ENCODE results near the gene TMEM115.

DNA sequence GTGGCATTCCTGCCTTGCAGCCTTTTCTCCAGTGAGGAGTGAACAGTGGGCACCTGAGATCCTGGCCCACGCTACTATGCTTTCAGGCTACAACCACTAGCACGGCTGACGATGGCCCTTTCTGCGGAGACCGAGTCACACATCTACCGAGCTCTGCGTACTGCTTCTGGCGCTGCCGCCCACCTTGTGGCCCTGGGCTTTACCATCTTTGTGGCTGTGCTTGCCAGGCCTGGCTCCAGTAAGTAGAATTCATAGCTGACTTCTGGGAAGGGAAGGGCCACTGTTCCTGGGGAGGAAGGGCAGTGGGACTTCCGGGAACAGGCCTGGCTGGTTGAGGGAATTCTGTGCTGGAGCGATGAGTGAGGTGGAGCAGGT, 8.0 kb downstream of the TMEM115 start:
- TF ChIP-seq, protein P1, sequence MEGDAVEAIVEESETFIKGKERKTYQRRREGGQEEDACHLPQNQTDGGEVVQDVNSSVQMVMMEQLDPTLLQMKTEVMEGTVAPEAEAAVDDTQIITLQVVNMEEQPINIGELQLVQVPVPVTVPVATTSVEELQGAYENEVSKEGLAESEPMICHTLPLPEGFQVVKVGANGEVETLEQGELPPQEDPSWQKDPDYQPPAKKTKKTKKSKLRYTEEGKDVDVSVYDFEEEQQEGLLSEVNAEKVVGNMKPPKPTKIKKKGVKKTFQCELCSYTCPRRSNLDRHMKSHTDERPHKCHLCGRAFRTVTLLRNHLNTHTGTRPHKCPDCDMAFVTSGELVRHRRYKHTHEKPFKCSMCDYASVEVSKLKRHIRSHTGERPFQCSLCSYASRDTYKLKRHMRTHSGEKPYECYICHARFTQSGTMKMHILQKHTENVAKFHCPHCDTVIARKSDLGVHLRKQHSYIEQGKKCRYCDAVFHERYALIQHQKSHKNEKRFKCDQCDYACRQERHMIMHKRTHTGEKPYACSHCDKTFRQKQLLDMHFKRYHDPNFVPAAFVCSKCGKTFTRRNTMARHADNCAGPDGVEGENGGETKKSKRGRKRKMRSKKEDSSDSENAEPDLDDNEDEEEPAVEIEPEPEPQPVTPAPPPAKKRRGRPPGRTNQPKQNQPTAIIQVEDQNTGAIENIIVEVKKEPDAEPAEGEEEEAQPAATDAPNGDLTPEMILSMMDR (CRISPR knock-in tag; IDR thresholded peaks at IDR 0.05) = no peak
- TF ChIP-seq BRCA1 (CRISPR knock-in tag; IDR thresholded peaks at IDR 0.05) (no peak), TFE3 (CRISPR knock-in tag; IDR thresholded peaks at IDR 0.05) (no peak), TAF1 (CRISPR knock-in tag; IDR thresholded peaks at IDR 0.05) (no peak)
- TF ChIP-seq, protein P2, sequence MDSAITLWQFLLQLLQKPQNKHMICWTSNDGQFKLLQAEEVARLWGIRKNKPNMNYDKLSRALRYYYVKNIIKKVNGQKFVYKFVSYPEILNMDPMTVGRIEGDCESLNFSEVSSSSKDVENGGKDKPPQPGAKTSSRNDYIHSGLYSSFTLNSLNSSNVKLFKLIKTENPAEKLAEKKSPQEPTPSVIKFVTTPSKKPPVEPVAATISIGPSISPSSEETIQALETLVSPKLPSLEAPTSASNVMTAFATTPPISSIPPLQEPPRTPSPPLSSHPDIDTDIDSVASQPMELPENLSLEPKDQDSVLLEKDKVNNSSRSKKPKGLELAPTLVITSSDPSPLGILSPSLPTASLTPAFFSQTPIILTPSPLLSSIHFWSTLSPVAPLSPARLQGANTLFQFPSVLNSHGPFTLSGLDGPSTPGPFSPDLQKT (CRISPR knock-in tag; IDR thresholded peaks at IDR 0.05; ENCODE audit: borderline replicate concordance) = no peak
- TF ChIP-seq, protein P3, sequence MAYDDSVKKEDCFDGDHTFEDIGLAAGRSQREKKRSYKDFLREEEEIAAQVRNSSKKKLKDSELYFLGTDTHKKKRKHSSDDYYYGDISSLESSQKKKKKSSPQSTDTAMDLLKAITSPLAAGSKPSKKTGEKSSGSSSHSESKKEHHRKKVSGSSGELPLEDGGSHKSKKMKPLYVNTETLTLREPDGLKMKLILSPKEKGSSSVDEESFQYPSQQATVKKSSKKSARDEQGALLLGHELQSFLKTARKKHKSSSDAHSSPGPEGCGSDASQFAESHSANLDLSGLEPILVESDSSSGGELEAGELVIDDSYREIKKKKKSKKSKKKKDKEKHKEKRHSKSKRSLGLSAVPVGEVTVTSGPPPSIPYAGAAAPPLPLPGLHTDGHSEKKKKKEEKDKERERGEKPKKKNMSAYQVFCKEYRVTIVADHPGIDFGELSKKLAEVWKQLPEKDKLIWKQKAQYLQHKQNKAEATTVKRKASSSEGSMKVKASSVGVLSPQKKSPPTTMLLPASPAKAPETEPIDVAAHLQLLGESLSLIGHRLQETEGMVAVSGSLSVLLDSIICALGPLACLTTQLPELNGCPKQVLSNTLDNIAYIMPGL (CRISPR knock-in tag; IDR thresholded peaks at IDR 0.05; ENCODE audit: borderline replicate concordance in 1 of 2, low read depth in 1 of 2) = no peak

Data from HepG2 (cell line).